Endothelial cell of umbilical vein (primary cell): ENCODE measurements around the gene SLC23A2.

Source experiments
- EZH2 ChIP-seq: IDR thresholded peaks from 2 replicates; pipeline ENCODE4 v1.6.1; 2012; ENCODE audit warnings: borderline replicate concordance, low read depth, mild to moderate bottlenecking, moderate library complexity, low read length, inconsistent platforms; ENCODE audit not compliant: severe bottlenecking
- FOS ChIP-seq: IDR thresholded peaks from 2 replicates; pipeline ENCODE4 v1.6.1; 2011; ENCODE audit warnings: mild to moderate bottlenecking, low read length, moderate library complexity, borderline replicate concordance; ENCODE audit not compliant: insufficient read depth
- MYC ChIP-seq: IDR thresholded peaks from one replicate; pipeline ENCODE4 v1.6.1; 2011; ENCODE audit warnings: mild to moderate bottlenecking, low read depth, low read length
- POLR2A ChIP-seq: IDR thresholded peaks from 2 replicates; pipeline ENCODE4 v1.6.1; 2012; ENCODE audit warnings: low read depth, mild to moderate bottlenecking, control low read depth, low read length
- POLR2AphosphoS5 ChIP-seq: IDR thresholded peaks from 2 replicates; pipeline ENCODE4 v1.6.1; 2012; ENCODE audit warnings: low read depth, mild to moderate bottlenecking, control low read depth, low read length, moderate library complexity; ENCODE audit not compliant: insufficient read depth
- TF ChIP-seq, protein P1 (sequence below), 2 donors: IDR thresholded peaks; 1 replicate in 1 of 2; 2 replicates in 1 of 2; pipeline ENCODE4 v1.5.1; 2011; ENCODE audit warnings: low read length in 2 of 2, mild to moderate bottlenecking in 2 of 2, moderate library complexity in 2 of 2, control low read depth in 1 of 2, inconsistent platforms in 1 of 2, low read depth in 1 of 2; ENCODE audit not compliant: insufficient read depth in 1 of 2; ENCODE audit errors: extremely low read depth in 1 of 2
- TF ChIP-seq, protein P2 (sequence below): IDR thresholded peaks from 2 replicates; pipeline ENCODE4 v1.6.1; 2011; ENCODE audit not compliant: insufficient read depth, insufficient read length

DNA sequence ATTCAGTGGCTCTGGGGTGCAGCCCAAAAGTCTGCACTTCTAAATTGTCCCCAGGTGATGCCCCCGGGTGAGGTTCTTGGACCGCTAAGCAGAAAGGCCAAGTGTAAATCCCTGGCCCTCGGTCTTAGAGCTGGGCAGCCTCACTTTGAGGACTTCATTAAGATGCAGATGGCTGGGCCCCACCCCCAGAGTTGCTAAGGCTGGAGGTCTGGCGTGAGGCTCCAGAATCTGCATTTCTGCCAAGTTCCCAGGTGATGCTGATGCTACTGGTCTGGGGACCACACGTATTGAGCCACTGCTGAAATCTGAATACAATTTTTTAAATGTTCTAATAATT, 735 bp upstream of the SLC23A2 start:
- TF ChIP-seq, protein P1, sequence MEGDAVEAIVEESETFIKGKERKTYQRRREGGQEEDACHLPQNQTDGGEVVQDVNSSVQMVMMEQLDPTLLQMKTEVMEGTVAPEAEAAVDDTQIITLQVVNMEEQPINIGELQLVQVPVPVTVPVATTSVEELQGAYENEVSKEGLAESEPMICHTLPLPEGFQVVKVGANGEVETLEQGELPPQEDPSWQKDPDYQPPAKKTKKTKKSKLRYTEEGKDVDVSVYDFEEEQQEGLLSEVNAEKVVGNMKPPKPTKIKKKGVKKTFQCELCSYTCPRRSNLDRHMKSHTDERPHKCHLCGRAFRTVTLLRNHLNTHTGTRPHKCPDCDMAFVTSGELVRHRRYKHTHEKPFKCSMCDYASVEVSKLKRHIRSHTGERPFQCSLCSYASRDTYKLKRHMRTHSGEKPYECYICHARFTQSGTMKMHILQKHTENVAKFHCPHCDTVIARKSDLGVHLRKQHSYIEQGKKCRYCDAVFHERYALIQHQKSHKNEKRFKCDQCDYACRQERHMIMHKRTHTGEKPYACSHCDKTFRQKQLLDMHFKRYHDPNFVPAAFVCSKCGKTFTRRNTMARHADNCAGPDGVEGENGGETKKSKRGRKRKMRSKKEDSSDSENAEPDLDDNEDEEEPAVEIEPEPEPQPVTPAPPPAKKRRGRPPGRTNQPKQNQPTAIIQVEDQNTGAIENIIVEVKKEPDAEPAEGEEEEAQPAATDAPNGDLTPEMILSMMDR (IDR thresholded peaks at IDR 0.05; ENCODE audit: extremely low read depth in 1 of 2, insufficient read depth in 1 of 2, low read depth in 1 of 2, low read length in 2 of 2): no peak
- no peak for TF ChIP-seq POLR2AphosphoS5
- no peak for TF ChIP-seq EZH2
- no peak for TF ChIP-seq POLR2A
- TF ChIP-seq MYC: no peak
- no peak for TF ChIP-seq FOS
- TF ChIP-seq, protein P2, sequence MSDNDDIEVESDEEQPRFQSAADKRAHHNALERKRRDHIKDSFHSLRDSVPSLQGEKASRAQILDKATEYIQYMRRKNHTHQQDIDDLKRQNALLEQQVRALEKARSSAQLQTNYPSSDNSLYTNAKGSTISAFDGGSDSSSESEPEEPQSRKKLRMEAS: no peak
